ENCODE measurements around the gene JCAD. TPM values are rescaled to one million over a fixed set of nuclear protein-coding genes. Genes with fewer than 3 reads are reported as not detected.

JCAD gene
- total RNA-seq, 1 experiment from 2014 or later: 36.7 TPM

DNA sequence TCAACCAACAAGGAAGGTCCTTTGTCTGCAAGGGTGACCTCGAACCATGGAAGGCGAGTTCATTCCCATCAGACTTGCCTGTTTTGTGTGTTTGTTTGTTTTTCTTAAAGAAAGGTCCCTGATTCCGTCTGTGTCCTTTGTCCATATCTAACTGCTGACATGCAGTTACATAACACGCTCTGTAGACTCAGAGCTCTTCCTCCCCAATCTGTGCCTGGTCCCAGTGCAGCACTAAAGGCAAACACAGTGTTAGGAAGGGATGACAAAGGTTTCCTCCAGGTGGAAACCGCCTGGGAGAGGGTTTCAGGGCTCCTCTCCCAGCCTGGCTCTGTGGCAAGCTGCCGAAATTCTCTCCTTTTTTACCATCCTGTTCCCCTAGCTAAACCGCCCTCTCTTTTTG lies 13.4 kb downstream of the JCAD start:
- no TSS peak for BruUV-seq (replicated peaks)
- Histone ChIP-seq H3K27me3 (ENCODE audit: insufficient read depth, low read depth) (no peaks in the 10 kb centered on the region), H3K9me3 (ENCODE audit: insufficient read depth, low read depth) (no peaks in the 10 kb centered on the region), H3K4me2 (no peak overlapping the region), H3K4me1 (replicated peaks; ENCODE audit: insufficient read depth) (no peaks in the 10 kb centered on the region), H2AFZ (no peak overlapping the region), H3K4me3 (no peak overlapping the region), H4K20me1 (ENCODE audit: insufficient read depth) (no peaks in the 10 kb centered on the region), H3F3A (ENCODE audit: insufficient read depth, low read depth) (no peaks in the 10 kb centered on the region), H3K36me3 (ENCODE audit: low read depth) (no peaks in the 10 kb centered on the region), H3K9me2 (ENCODE audit: insufficient read depth) (no peaks in the 10 kb centered on the region), H3K27ac (no peak overlapping the region), H3K79me2 (ENCODE audit: low read depth) (no peaks in the 10 kb centered on the region)
- intact Hi-C loops (cut with micrococcal nuclease; ENCODE audit: unreplicated experiment): no loop called here
- DNase-seq: no peak
- ChIA-PET CTCF (interaction anchor here (0.6 kb wide), 1 partner anchor 768 kb away, joined by 3 read pairs; no protein-coding TSS in a partner anchor), POLR2A (ENCODE audit: unreplicated experiment) (no interaction called here)
- no peak for TF ChIP-seq EZH2 (IDR thresholded peaks at IDR 0.05; ENCODE audit: low read depth)
- TF ChIP-seq, protein P1, sequence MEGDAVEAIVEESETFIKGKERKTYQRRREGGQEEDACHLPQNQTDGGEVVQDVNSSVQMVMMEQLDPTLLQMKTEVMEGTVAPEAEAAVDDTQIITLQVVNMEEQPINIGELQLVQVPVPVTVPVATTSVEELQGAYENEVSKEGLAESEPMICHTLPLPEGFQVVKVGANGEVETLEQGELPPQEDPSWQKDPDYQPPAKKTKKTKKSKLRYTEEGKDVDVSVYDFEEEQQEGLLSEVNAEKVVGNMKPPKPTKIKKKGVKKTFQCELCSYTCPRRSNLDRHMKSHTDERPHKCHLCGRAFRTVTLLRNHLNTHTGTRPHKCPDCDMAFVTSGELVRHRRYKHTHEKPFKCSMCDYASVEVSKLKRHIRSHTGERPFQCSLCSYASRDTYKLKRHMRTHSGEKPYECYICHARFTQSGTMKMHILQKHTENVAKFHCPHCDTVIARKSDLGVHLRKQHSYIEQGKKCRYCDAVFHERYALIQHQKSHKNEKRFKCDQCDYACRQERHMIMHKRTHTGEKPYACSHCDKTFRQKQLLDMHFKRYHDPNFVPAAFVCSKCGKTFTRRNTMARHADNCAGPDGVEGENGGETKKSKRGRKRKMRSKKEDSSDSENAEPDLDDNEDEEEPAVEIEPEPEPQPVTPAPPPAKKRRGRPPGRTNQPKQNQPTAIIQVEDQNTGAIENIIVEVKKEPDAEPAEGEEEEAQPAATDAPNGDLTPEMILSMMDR (conservative IDR thresholded peaks at IDR 0.05): no peak

DNA sequence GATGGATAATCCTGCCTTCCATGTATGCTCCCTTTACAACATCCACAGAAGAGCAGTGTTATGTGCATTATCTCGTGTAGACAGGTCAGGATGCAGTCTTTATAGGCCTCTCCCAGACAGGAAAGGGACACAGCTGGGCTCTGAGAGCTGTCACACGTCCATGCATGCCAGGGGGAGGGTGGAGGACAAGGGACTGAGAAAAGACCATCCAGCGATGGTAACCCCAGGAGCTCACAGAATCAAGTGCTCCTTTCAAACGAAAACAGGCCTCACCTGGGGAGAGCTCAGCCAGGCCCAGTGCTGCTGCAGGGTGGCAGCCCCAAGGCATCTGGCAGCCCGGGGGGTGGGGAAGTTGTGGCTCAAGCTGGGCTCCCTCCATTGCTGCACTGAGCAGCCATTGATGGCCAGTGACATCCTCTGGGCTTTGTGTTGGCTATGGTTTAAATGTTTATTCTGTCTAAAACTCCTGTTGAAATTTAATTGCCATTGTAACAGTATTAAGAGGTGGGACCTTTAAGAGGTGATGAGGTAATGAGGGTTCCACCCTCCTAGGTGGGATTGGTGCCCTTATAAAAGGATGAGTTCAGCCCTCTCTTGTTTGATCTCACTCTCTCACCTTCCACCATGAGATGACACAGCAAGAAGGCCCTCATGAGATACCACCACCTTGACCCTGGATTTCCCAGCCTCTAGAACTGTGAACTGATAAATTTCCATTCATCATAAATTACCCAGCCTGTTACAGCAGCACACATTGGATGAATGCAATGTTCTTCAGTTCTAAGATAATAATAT lies 15.7 kb downstream of the JCAD start:
- no peaks in the 10 kb centered on the region for H3K4me1 ChIP-seq (replicated peaks; ENCODE audit: insufficient read depth)
- no peak overlapping the region for H2AFZ ChIP-seq
- no peaks in the 10 kb centered on the region for H3K9me2 ChIP-seq (ENCODE audit: insufficient read depth)
- POLR2A ChIA-PET (ENCODE audit: unreplicated experiment): no interaction called here
- no peak overlapping the region for H3K27ac ChIP-seq
- no peaks in the 10 kb centered on the region for H3K9me3 ChIP-seq (ENCODE audit: insufficient read depth, low read depth)
- CTCF ChIA-PET: no interaction called here
- H3F3A ChIP-seq (ENCODE audit: insufficient read depth, low read depth): no peaks in the 10 kb centered on the region
- no peak overlapping the region for H3K4me3 ChIP-seq
- H3K79me2 ChIP-seq (ENCODE audit: low read depth): no peaks in the 10 kb centered on the region
- H3K27me3 ChIP-seq (ENCODE audit: insufficient read depth, low read depth): no peaks in the 10 kb centered on the region
- no peaks in the 10 kb centered on the region for H4K20me1 ChIP-seq (ENCODE audit: insufficient read depth)
- no peak for DNase-seq
- H3K4me2 ChIP-seq: no peak overlapping the region
- no peaks in the 10 kb centered on the region for H3K36me3 ChIP-seq (ENCODE audit: low read depth)
- TF ChIP-seq, protein P1 (conservative IDR thresholded peaks at IDR 0.05): no peak
- TF ChIP-seq EZH2 (IDR thresholded peaks at IDR 0.05; ENCODE audit: low read depth): no peak
- BruUV-seq (replicated peaks): no TSS peak
- intact Hi-C loops (cut with micrococcal nuclease; ENCODE audit: unreplicated experiment): no loop called here

DNA sequence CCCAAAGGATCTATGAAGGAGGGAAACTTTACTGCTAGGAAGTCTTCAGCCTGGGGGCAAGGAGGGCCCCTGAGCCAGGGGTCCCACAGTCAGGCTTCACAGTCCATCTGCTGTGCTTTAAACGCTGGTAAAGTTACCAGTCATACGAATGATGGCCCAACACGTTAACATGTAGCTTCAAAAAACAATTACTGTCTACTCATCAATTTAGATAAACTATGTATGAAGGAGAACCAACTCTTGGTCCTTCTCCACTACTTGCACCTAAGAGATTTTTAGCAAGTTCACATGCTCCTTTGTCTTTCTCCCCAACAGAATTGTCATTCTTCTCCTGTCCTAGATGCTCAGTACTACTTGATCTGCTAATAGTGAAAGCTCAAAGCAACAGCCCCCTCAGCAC lies 16.6 kb downstream of the JCAD start:
- H4K20me1 ChIP-seq (ENCODE audit: insufficient read depth): no peaks in the 10 kb centered on the region

More for the DNA sequence above, 16.6 kb downstream of the JCAD start:
- intact Hi-C loops (cut with micrococcal nuclease; ENCODE audit: unreplicated experiment): no loop called here
- Histone ChIP-seq H3K36me3 (ENCODE audit: low read depth) (no peaks in the 10 kb centered on the region), H3F3A (ENCODE audit: insufficient read depth, low read depth) (no peaks in the 10 kb centered on the region), H3K4me1 (replicated peaks; ENCODE audit: insufficient read depth) (no peaks in the 10 kb centered on the region), H3K9me3 (ENCODE audit: insufficient read depth, low read depth) (no peaks in the 10 kb centered on the region), H3K27me3 (ENCODE audit: insufficient read depth, low read depth) (no peaks in the 10 kb centered on the region), H3K4me2 (no peak overlapping the region), H3K4me3 (no peak overlapping the region), H2AFZ (no peak overlapping the region), H3K79me2 (ENCODE audit: low read depth) (no peaks in the 10 kb centered on the region), H3K27ac (no peak overlapping the region), H3K9me2 (ENCODE audit: insufficient read depth) (no peaks in the 10 kb centered on the region)
- BruUV-seq (replicated peaks): no TSS peak
- TF ChIP-seq, protein P1 (conservative IDR thresholded peaks at IDR 0.05): no peak
- TF ChIP-seq EZH2 (IDR thresholded peaks at IDR 0.05; ENCODE audit: low read depth): no peak
- no peak for DNase-seq
- POLR2A ChIA-PET (ENCODE audit: unreplicated experiment): no interaction called here
- CTCF ChIA-PET: interaction anchor here (0.6 kb wide), 1 partner anchor 177 kb away, joined by 5 read pairs; no protein-coding TSS in a partner anchor

All from PC-9 (cell line).